Right lung (tissue), 5 donors: ENCODE measurements around the gene UBN1. TPM values are rescaled to one million over a fixed set of nuclear protein-coding genes. Genes with fewer than 3 reads are reported as not detected.
"Not testable (repeated sequence)": the region's sequence is repeated elsewhere in the genome, so short reads cannot be mapped to it uniquely, and the experiment has no call there.

ENCODE experiments used
- DNase-seq, 2 donors: peaks; one replicate each; pipeline ENCODE4 v3.0.0-alpha.2; 2013
- polyA plus RNA-seq, 5 donors: library from polyadenylated mRNA; unstranded; fragments of 120-200 nt; gene quantifications; one replicate each; pipeline versions ENCODE4 v1.2.1 to v1.2.3, GENCODE V29; 2013; ENCODE audit warnings: inconsistent platforms in 1 of 5, low replicate concordance in 1 of 5; ENCODE audit not compliant: insufficient read length in 5 of 5, insufficient read depth in 1 of 5

UBN1 gene
- polyA plus RNA-seq, 5 donors: 29.7 to 38.2 (median 31.1) TPM

DNA sequence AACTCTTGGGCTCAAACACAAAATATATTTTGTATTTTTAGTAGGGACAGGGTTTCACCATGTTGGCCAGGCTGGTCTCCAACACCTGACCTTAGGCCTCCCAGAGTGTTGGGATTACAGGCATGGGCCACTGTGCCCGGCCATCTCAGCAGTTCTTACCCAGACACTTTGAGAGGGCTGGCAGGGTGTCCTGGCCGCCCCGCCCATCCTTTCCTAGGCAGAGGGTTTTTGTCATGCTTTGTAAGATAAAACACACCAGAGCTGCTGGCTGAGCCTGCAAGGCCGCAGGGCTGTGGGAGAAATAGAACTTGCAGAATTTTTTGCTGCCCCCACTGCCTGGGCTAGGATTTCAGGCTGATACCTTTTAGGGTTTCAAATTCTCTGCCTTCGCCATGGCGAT, 80.9 kb downstream of the UBN1 start:
- DNase-seq: no peak

DNA sequence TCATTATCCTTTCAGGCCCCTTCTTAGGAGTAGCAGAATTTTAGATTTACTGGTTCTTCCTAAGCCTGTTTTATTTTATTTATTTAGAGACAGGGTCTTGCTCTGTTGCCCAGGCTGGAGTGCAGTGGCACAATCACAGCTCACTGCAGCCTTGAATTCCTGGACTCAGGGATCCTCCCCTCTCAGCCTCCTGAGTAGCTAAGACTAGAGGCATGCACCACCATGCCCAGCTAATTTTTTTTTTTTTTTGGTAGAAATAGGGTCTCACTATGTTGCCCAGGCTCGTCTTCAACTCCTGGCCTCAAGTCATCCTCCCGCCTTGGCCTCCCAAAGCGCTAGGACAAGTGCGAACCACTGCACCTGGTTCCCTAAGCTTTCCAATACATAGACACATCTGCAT, 82.3 kb downstream of the UBN1 start:
- DNase-seq: not testable (repeated sequence)

DNA sequence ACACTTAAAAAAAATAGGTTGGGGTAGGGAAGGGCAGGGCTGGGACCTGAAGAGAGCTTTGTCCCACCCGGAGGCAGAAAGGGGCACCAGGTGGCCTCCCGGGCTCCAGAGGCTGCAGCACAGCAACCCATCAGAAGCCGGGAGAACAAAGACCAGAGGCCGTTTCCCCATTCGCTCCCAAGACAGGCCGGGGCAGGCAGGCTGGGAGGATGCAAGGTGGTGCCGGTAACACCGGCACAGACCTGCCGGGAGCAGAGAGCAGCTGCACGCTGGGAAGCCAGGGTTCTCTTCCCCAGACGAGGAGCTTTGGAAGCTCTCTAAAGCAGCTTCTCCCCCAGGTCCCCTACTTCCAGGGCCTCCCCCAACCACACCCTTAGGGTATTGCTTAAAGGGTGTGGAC, 84.1 kb downstream of the UBN1 start:
- DNase-seq: no peak

Other genes with a start within 250 kb of the UBN1 start
- gene UBALD1, start 232.6 kb upstream of the UBN1 start, polyA plus RNA-seq: 10 to 100 TPM; 10.2 to 34.0 (median 18.5) TPM
- gene MGRN1, start 222.7 kb upstream of the UBN1 start, polyA plus RNA-seq: 10 to 100 TPM; 38.2 to 87.7 (median 58.2) TPM
- 10 to 100 TPM; 26.0 to 57.7 (median 31.2) TPM for gene NUDT16L1, start 153.9 kb upstream of the UBN1 start, polyA plus RNA-seq
- 10 to 100 TPM; 20.5 to 33.0 (median 28.6) TPM for gene ANKS3, start 113.2 kb upstream of the UBN1 start, polyA plus RNA-seq
- 1 to 10 TPM; 1.6 to 4.8 (median 2.4) TPM for gene DNAAF8, start 112.9 kb upstream of the UBN1 start, polyA plus RNA-seq
- 10 to 100 TPM; 12.7 to 20.4 (median 16.9) TPM for gene ZNF500, start 80.3 kb upstream of the UBN1 start, polyA plus RNA-seq
- gene SEPTIN12, start 59.1 kb upstream of the UBN1 start, polyA plus RNA-seq: under 1 TPM in 2 of 5 donors, not detected in 3; 0.19 to 0.38 TPM
- 1 to 10 TPM; 2.2 to 5.0 (median 4.4) TPM for gene SMIM22, start 52.1 kb upstream of the UBN1 start, polyA plus RNA-seq
- gene ROGDI, start 44.8 kb upstream of the UBN1 start, polyA plus RNA-seq: 10 to 100 TPM; 25.1 to 55.7 (median 39.4) TPM
- gene GLYR1, start 193 bp upstream of the UBN1 start, polyA plus RNA-seq: 100 to 1,000 TPM; 110 to 125 (median 122) TPM
- 10 to 100 TPM; 26.7 to 44.8 (median 33.1) TPM for gene PPL, start 89.7 kb downstream of the UBN1 start, polyA plus RNA-seq
- under 1 TPM; 0.29 to 0.38 (median 0.31) TPM for gene SEC14L5, start 110.8 kb downstream of the UBN1 start, polyA plus RNA-seq
- 10 to 100 TPM in 1 of 5 donors, 1 to 10 TPM in 4; 6.5 to 10.6 (median 8.4) TPM for gene NAGPA, start 186.5 kb downstream of the UBN1 start, polyA plus RNA-seq
- 100 to 1,000 TPM in 4 of 5 donors, 10 to 100 TPM in 1; 90.4 to 156 (median 146) TPM for gene C16orf89, start 218.5 kb downstream of the UBN1 start, polyA plus RNA-seq
- 10 to 100 TPM; 17.9 to 23.4 (median 20.0) TPM for gene ALG1, start 224.4 kb downstream of the UBN1 start, polyA plus RNA-seq